Forelimb muscle (tissue), 1 donor: Measurements from ENCODE around the gene RAB11FIP4. TPM values are rescaled to one million over a fixed set of nuclear protein-coding genes. Genes with fewer than 3 reads are reported as not detected.
"Not testable (repeated sequence)": the region's sequence is repeated elsewhere in the genome, so short reads cannot be mapped to it uniquely, and the experiment has no call there.

Experiments used
- DNase-seq: peaks from one replicate; pipeline ENCODE4 v3.0.0-alpha.2; 2013; ENCODE audit warnings: low read depth
- polyA plus RNA-seq: library from polyadenylated mRNA; unstranded; fragments of 120-200 nt; gene quantifications from one replicate; pipeline ENCODE4 v1.2.1, GENCODE V29; 2013; ENCODE audit not compliant: insufficient read length

RAB11FIP4 gene, protein sequence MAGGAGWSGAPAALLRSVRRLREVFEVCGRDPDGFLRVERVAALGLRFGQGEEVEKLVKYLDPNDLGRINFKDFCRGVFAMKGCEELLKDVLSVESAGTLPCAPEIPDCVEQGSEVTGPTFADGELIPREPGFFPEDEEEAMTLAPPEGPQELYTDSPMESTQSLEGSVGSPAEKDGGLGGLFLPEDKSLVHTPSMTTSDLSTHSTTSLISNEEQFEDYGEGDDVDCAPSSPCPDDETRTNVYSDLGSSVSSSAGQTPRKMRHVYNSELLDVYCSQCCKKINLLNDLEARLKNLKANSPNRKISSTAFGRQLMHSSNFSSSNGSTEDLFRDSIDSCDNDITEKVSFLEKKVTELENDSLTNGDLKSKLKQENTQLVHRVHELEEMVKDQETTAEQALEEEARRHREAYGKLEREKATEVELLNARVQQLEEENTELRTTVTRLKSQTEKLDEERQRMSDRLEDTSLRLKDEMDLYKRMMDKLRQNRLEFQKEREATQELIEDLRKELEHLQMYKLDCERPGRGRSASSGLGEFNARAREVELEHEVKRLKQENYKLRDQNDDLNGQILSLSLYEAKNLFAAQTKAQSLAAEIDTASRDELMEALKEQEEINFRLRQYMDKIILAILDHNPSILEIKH
- 0.46 TPM for polyA plus RNA-seq

DNA sequence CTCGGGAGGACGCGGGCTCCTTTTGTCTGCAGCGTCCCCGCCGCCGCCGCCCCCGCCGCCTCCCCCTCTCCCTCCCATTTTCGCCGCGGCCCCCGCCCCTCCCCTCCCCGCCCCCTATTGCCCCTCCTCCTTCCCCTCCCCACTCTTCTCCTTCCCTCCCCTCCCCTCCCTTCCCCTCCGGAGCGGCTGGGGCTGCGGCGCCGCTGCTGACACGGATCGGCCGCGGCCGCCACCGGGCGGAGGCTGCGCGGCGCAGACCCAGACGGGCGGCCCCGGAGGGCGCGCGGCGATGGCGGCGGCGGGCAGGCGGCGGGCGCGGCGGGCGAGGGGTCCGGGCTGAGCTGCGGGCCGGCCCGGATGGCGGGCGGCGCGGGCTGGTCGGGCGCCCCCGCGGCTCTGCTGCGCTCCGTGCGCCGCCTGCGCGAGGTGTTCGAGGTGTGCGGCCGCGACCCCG is at the start of gene RAB11FIP4:
RAB11FIP4 (plus strand) TSS at position 180 of the 454 bp plus-strand sequence; CDS start at position 358, 178 bp downstream.
- no peak for DNase-seq

DNA sequence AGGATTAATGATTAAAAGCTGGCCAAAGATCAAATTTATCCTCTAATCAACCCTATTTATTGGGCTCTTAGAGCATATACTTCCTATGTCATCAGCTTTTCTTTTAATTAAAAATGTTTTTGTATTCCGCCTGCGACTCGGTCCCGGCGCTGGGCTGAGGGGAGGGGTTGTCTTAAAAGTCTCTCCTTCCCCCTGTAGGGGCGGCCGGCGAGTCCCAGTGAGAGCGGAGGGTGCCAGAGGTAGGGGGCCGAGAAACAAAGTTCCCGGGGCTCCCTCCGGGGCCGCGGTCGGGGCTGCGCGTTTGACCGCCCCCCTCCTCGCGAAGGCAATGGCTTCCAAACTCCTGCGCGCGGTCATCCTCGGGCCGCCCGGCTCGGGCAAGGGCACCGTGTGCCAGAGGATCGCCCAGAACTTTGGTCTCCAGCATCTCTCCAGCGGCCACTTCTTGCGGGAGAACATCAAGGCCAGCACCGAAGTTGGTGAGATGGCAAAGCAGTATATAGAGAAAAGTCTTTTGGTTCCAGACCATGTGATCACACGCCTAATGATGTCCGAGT is 46.2 kb upstream of the RAB11FIP4 start:
- not testable (repeated sequence) for DNase-seq

DNA sequence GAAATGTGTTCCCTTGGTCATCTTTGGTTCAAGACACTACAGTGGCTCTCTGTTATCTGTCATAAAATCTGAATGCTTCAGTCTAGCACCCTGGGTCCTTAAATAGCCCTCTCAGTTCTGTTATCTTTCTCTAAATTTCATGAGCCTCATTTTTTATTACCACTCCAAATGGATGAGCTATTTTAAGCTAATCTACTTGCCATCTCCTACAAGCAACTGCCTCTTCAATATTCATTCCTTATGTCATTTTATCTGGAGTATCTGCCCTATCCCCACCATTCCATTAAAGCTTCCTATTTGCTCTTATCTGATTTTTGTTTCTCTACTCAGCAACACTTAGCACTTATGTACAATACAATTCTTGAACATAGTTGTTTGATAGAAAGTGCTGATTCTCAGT is 42.0 kb upstream of the RAB11FIP4 start:
- DNase-seq = no peak

DNA sequence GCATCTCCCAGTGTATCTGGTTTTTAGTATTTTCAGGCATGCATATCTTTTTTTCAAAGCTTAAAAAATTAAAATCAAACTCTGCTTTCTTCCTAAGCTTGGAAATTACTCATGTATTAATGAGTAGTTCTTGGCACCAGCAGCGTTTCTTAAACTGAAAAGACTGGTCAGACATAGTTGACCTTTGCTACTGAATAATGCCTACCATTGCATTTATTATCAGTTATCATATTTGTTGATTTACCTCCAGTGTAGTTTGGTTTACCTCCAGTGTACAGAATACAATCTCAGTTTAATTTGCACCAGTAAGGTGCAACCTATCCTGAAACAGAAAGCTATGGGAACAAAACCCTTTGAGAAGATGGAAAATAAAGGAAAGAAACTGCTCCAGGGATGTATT is 35.5 kb upstream of the RAB11FIP4 start:
- no peak for DNase-seq

DNA sequence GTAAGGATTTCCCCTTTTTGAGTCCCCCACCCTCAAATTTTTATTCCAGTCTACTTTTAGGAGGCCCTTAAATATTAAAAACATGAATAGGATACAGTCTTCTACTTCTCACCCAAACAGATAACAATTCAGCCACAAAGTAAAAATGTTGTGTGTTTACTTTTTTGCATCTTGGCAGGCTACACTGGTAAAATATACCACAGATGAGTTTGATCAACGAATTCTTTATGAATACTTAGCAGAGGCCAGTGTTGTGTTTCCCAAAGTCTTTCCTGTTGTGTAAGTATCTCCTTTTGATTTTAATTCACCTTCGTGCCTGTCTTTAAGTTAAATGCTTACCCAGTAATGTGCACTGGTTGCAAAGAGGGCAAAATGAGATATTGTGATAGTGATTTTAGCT is 34.4 kb upstream of the RAB11FIP4 start:
- DNase-seq = no peak

DNA sequence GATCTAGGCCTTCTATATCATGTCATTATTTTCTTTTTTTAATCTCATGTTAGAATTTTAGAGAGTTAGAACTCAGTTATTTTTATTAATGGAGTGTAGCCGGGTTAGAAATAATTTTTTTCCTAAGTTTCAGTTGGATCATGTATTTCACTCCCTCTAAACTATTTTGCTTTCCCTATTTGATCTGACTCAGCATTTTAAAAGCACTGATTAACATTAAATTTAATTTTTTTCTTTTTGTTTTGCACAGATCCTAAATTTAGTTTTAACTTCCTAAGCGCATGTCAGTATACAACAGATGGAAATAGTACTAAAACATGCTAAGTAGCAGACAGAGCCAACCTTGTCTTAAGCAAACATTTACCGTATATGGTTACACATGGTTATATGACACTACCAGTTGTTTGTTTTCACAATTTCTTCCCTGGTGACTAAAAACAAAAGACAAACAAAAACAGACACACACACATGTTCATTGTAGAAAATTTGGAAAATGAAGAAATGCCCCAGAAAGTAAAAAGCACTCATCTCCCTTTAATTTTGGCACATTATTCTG is 33.6 kb upstream of the RAB11FIP4 start:
- DNase-seq = no peak

DNA sequence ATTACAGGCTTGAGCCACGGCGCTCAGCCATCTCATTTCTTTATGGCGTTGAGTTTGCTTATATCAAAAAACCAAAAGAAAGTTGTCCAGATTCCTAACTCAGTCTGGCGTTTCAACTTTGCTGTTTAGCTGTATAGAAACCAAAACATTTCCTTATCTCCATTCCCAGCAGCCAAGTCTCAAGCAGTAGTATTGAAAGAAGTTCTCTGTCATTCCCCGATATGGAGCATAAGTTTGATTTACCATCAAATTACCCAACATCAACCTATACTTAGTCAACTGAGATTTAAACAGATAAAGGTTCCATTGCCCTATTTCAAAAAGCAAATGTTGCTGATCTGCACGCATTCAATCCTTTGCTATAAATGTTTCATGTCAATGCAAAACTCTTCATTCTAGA is 27.5 kb upstream of the RAB11FIP4 start:
- no peak for DNase-seq

DNA sequence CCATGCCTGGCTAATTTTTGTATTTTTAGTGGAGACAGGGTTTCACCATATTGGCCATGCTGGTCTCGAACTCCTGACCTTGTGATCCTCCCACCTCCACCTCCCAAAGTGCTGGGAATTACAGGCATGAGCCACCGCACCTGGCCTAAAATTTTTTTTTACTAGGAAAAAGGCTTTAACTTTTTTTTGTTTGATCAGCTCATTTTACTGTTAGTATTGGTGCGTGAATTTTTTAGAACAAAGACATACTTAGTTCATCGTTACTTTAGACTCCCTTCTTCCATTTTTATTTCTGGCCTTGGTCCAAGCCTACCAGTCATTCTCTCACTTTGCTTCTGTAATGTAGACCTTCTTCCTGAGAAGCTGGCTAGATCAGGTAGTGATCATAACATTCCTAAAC is 25.4 kb upstream of the RAB11FIP4 start:
- no peak for DNase-seq

DNA sequence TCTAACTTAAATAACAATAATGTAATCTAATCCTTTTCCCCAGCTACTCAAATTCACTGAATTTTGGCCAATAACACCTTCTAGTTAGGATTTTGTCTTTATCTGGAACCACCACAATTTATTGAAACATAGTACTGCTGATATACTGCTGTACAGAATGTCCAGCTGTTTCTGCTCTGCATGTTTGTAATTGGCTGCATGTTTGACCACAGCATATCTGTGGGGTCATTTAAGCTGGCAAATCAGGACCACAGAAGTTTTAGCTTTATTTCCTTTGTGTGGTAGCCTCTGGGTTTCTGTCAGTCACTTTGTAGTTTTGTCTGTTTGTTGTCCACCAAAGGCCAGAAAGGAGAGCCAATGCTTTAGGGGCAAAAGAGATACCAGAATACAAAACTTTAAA is 22.2 kb upstream of the RAB11FIP4 start:
- DNase-seq = no peak

DNA sequence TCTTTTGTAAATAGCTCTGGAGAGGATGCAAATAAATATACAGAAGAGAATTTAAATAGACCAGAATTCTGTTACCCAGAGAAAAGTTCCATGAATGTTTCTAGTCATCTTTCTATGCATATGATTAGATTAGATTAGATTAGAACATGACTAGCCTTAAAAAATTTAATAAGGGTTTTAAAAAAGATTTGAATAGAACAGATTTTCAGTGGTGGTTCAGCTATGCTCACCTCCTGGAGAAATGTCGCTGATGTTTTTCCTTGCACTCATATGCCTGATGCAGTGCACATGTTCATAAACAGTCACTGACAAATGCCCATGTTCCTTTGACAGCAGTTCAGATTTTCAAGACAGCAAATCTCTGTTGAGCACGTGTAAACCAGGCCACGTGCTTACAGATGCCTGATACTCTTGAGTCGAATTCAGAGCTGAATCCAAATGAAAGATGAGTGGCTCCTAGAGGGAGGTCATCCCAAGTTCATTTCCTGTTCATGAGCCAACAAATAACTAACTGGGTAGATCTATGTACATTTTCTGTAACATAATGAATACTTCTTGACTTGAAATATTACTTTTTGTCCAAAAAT is 19.9 kb upstream of the RAB11FIP4 start:
- DNase-seq = no peak

DNA sequence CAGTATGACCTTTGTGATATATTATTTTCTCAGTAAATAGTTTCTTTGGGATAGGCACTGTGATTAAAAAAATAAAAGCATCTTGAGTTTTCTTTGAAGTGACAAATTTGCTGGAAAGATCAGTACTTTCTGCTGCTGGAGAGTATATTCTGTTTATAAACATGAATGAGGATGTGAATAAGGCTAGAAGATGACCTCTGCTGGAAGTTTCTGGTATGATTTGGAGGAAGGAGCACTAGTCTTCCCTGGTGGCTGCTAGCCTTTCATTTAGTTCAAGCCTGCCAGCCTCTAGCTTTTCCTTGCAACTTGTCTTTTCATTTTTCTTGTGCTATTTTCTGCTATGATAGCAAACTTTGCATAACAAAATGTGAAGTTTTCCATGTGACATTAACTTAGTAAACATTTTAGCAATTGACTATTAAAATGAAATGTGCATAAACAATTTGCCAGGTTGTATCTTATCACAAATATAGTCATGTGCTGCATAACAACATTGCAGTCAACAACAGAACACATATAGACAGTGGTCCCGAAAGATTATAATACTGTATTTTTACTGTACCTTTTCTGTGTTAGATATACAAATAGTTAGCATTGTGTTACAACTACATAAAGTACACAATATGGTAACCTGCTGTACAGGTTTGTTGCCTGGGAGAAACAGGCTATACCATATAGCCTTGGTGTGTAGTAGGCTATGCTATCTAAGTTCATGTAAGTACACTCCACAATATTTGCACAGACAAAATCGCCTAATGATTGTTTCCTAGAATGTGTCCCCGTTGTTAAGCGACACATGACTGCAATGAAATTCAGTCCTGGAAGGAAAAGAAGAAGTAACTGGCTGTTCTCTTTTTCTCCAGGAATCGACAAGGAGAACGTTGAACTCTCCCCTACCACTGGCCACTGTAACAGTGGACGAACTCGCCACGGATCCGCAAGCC is 18.1 kb upstream of the RAB11FIP4 start:
- no peak for DNase-seq

DNA sequence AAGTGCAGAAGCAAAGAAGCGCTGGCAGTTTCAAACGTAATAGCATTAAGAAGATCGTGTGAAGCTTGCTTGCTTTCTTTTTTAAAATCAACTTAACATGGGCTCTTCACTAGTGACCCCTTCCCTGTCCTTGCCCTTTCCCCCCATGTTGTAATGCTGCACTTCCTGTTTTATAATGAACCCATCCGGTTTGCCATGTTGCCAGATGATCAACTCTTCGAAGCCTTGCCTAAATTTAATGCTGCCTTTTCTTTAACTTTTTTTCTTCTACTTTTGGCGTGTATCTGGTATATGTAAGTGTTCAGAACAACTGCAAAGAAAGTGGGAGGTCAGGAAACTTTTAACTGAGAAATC is 17.4 kb upstream of the RAB11FIP4 start:
- DNase-seq = no peak

DNA sequence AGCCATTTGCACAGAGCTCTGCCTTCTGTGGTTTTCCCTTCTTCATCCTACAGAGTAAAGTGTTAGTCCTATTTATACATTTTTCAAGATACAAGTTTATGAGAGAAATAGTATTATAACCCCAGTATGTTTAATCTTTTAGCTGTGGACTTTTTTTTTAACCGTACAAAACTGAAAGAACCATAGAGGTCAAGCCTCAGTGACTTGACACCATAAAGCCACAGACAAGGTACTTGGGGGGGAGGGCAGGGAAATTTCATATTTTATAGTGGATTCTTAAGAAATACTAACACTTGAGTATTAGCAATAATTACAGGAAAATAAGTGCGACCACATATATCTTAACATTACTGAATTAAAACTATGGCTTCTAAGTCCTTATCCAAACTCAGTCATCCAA is 17.0 kb upstream of the RAB11FIP4 start:
- DNase-seq = no peak

DNA sequence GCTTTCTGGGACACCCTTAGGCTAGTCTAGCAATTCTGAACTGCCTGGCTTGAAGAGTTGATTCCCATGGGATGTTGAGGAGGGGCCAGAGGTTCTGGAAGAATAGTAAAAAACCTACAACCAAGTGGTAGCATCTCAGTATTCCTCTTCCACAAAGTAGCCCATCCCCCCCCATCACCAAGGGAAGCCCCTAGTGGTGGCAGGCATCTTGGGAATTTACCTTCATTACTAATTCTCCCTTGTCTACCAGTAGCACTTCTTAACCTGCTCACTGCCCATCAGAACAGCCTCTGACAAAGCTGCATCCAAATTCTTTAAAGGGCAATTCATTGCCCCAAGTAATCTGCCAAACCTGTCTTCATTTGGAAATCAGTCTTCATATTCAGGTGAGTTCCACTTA is 12.8 kb upstream of the RAB11FIP4 start:
- no peak for DNase-seq

DNA sequence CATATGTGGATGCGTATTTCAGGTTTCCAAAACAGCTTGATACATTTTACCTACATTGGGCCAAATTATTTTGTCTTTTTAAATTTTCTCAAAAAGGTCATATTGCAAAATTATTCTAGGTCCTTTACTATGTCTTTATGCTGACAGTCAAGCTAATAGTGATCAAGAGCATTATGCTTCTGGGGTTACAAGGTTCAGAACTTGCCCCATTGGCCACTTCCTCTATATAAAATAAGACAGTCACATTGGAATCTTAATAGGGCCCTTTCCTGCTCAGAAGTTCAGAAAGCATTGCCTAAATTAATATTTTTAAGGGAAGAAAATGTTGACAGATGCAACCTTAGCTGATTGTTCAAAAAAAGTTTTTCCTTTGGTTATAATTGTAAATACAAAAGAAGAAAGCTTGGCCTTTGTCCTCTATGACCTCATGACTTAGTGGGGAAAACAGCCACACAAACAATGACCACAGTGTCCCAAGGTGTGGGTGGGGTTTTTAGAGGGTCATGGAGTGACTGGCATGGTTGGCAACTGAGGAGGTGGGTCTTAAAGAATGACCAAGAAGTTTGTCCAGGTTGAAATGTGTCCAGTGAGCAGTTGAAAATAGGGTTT is 11.8 kb upstream of the RAB11FIP4 start:
- no peak for DNase-seq

DNA sequence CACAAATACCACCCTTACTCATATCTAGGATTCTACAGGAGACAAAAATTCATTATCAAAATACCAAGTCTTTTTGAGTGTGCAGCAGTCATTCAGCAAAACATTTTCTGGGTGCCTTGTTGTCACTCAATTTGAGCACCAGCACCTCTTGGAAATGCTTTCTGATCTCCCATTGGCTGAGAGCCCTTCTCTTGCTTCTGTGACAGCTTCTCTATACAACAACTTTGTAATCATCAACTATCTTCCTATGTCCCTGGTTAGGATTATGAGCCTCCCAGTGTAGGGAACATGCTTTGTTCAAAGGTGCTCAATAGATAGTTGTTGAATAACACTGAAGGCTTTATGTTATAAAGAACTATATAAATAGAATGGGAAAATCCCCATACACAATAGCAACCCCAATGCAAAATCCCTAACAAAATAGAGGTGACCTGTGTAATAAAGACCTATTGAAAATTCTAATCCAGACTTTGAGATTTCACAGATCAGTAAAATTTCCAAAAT is 10.3 kb upstream of the RAB11FIP4 start:
- DNase-seq = no peak

DNA sequence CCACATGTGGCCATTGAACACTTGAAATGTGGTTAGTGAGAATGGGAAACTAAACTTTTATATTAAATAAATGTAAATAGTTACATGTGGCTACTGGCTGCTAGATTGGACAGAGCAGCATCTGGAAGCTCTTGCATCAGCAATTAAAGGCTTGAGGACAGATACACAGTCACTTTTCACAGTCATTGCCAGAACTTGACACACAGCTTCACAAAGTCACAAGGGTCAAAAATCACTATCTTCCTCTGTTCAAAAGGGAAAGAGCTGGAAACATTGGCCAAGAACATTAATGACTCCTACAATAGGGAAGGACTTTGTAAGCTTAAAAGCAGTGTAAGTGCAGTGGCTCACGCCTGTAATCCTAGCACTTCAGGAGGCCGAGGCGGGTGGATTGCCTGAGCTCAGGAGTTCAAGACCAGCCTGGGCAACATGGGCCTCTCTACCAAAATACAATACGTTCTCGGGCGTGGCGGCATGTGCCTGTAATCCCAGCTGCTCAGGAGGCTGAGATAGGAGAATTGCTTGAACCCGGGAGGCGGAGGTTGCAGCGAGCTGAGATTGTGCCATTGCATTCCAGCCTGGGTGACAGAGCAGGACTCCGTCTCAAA is 8.7 kb upstream of the RAB11FIP4 start:
- DNase-seq = not testable (repeated sequence)

DNA sequence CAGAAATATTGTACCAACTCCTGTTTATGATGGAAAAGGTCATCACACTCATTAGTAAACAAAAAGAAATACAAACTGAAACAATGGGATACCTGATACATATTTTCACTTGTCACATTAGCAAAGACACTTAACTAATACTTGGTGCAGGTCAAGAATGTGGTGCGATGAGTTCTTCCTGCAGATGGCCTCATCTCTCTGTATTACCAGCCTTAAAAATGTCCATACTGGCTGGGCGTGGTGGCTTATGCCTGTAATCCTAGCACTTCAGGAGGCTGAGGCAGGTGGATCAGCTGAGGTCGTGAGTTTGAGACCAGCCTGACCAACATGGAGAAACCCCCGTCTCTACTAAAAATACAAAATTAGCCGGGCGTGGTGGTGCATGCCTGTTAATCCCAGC is 8.0 kb upstream of the RAB11FIP4 start:
- DNase-seq = not testable (repeated sequence)

DNA sequence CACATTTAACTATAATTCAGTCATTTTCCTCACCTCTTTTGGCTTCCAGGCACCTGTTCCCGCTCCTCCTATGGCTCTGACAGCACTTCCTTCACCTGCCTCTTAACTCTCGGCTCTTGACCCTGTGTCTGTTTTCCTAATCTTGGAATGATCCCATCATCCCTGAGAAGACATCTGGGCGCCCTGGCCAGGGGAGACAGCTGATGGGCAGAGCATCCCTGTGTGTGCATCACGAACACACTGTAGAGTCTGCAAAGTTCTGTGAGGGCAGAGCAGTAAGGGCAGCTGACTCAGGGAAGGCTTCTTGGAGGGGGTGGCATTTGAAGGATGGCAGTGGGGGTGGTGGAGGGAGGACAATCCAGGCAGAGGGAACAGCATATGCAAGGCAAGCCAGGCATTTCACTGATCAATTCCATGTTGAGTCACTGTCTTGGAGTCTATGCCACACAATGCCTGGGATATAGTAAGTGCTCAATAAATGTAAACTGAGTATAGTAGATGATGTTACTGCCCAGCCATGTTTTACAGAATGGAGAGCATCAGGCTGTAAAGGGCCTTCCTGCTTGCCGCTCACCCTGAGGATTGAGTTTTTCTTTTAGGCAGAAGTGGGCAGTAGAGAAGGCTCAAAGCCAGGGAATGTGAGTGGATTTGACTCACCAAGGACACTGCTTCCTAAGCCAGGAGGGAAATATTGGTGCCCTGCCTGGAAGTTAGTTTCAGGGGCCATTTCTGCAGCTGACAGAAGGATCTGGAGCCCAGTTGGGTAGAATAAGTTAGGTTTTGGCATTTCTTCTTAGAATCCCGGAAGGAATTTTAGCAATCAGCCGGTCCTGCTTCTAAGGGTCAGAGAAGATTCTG is 5.8 kb upstream of the RAB11FIP4 start:
- no peak for DNase-seq
